NCI-H82 treated with DMSO at 0.1 percent for 48 hours (cell line): ENCODE results near the gene TRAF2.

Source experiments
- DNase-seq: peaks from one replicate; lab custom pipeline; 2025; ENCODE audit not compliant: unreplicated experiment; lab: John Stamatoyannopoulos, UW

The TRAF2 gene

DNA sequence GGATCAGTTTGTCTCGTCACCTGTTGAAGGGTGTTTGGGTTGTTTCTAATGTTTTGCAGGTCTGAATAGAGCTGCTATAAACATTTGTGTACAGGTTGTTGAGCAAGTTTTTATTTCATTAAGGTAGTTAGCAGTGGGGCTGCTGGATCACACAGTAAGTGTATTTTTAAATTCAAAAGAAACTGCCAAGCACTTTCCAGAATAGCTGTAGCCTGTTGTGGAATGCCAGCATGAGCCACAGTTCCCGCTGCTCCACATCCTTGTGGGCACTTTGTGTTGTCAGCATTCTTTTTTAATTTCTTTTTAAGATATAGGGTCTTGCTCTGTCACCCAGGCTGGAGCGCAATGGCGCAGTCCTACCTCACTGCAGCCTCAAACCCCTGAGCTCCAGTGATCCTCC lies 43.7 kb downstream of the TRAF2 start:
- no peak for DNase-seq

DNA sequence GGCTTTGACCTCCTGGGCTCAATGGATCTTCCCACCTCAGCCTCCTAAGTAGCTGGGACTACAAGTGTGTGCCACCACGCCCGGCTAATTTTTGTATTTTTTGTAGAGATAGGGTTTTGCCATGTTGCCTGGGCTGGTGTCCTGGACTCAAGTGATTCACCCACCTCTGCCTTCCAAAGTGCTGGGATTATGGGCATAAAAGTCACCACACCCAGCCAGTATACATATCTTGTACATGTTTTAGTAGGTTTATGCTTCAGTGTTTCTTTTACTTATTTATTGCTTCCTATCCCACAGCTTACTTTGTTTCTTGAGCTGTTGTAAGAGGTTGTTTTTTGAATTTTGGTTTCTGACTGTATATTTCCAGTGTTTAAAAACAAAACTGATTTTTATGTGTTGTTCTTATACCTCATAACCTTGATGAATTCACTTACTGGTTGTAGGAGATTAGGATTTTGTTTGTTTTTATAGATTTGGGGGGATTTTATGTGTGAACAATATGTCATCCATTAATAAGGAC lies 45.4 kb downstream of the TRAF2 start:
- no peak for DNase-seq

DNA sequence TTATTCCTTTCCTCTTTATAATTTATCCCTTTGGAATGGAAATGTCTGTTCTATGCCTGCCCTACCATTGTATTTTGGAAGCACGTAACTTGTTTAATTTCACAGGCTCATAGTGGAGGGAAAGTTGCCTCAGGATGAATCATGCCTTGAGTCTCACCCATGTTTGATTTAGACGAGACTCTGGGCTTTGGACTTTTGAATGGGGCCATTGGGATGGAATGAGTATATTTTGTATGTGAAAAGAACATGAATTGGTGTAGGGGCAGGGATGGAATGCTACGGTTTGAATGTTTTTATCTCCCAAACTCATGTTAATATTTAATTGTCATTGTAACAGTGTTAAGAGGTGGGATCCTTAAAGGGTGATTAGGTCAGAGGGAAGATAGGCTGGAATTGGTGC lies 48.0 kb downstream of the TRAF2 start:
- DNase-seq, result no peak

DNA sequence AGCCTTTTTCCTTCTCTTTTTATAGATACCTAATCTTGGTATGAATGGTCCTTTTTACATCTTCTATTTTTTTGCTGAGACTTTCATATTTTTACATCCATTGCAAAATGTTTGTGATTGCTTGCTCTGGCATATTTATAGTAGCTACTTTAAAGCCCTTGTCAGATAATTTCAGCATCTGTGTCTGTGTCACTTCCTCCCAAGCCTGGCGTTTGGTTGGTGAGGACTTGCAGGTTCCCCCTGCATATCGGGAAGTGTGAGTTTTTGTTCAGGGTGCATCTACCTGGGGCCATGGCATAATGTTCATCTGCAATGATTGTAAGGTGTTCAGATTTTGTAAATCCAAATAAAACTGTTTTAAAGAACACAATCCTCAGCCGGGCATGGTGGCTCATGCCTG lies 49.3 kb downstream of the TRAF2 start:
- DNase-seq, result no peak

DNA sequence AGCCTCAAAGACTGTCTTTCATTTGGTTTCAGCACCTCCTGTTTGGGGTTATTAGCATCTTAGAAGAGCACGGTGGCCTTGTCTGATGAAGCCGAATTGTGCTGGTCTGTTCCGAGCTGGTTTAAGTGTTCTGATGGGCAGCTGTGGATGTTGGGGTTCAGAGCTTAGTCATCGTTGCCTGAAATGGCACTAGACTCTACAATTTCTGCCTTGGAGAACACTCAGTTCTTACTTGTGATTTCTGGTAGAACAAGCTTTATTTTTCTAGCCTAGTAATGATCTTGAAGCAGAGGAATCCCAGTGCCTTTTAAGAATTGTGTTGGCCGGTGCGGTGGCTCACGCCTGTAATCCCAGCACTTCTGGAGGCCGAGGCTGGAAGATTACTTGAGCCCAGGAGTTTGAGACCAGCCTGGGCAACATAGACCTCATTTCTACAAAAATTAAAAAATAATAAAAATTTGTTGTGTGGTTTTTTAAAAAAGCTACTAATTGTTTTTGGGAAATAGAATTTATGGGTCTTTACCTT lies 50.4 kb downstream of the TRAF2 start:
- no peak for DNase-seq

DNA sequence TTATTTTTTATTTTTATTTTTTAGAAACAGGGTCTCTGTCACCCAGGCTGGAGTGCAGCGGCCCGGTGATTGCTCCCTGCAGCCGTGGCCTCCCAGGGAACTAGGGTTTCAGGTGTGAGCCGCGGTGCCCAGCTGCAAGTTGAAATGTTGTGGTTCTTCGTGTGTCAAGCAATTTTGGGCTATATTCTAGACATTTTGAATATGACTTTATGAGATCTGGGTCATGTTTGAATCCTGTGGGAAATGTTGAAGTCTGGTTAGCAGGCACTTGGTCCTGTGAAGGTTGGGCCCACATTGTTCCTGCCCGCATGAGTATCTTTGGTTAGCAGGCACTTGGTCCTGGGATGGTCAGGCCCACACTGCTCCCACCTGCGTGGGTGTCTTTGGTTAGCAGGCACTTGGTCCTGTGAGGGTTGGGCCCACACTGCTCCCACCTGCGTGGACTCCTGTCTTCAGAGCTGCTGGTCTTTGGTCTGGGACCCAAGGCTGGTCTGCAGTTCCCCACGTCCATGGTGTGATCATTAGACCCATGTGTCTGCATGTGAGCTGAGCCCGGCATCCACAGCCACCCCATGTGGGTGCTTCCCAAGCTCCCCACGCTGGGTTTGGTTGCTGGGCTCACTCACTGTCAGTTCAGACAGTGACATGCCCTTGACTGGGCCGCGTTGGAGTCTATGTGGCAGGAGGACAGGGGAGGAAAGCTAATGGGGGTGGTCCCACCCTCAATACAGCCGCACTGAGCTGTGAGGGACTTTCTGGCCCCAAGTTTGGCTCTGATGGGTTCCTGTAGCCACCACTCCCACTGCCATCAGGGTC lies 51.1 kb downstream of the TRAF2 start:
- DNase-seq, result no peak

DNA sequence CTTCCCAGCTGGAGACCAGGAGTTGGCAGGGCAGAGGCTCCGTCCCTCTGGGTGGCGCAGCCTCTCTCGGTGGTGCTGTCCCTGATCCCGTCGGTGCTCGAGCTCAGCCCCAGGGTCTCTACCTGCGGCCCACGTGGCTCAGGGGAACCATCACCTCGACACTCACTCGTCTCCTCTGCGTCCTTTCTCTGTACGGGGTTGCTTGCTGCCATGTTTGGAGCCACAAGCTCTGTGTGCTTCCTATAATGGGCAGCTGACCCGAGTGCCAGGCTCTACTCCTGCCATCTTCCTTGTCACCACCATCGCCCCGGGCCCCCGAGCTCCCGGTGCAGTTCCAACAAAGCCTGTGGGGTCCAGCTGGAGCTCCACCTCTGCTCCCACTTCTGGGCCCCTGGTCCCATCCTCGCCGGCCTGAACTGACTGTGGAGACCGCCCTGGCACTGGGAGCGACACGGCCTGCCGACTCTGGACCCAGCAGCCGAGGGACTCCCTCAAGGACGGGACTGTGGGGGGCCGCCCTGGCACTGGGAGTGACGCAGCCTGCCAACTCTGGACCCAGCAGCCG lies 53.2 kb downstream of the TRAF2 start:
- DNase-seq, result no peak

DNA sequence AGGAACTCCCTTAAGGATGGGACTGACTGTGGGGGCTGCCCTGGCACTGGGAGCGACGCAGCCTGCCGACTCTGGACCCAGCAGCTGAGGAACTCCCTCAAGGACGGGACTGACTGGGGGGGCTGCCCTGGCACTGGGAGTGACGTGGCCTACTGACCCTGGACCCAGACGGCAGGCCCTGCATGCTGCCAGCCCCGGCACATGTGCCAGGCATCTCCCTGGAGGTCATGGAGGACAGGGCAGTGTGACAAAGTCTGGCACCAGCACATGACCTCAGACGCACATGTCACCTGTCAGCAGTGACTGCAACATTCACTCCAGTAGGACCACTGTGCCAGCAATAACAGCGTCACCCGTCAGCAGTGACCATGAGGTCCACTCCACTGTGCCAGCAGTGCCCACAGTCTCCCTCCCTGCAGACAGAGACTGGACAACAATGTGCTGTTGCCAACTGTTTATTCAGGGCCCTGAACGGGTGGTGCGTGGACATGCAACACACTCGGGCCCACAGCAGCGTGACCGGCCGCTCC lies 53.7 kb downstream of the TRAF2 start:
- DNase-seq, result no peak

DNA sequence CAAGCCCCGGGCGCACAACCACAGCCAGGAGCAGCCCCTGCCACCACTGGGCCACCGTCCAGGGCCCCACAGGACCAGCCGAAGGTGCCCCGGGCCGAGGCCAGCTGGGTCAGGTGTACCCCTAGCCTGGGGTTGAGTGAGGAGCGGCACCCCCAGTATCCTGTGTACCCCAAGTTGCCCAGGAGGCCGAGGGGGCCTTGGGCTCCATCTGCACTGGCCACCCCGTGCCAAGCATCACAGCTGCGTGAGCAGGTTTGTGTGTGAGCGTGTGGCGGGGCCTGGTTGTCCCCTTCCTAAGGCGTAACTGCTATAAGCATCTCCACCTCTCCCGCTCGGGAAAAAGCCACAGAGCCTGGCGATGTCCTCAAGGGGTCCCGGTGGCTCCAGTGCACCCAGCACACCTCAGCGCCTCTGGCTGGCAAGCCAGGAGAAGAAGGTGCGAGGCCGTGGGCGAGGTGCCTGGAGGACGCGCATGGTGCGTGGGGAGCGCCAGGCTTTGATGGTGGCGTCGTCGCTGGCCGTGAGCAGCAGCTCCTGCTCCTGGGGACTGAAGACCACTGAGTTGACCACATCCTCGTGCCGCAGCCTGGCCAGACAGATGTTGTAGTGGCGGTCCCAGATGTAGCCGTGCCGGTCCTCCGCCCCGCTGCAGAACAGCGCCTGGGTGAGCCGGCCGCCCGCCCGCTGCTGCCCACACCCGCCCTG lies 54.4 kb downstream of the TRAF2 start:
- DNase-seq, result no peak

DNA sequence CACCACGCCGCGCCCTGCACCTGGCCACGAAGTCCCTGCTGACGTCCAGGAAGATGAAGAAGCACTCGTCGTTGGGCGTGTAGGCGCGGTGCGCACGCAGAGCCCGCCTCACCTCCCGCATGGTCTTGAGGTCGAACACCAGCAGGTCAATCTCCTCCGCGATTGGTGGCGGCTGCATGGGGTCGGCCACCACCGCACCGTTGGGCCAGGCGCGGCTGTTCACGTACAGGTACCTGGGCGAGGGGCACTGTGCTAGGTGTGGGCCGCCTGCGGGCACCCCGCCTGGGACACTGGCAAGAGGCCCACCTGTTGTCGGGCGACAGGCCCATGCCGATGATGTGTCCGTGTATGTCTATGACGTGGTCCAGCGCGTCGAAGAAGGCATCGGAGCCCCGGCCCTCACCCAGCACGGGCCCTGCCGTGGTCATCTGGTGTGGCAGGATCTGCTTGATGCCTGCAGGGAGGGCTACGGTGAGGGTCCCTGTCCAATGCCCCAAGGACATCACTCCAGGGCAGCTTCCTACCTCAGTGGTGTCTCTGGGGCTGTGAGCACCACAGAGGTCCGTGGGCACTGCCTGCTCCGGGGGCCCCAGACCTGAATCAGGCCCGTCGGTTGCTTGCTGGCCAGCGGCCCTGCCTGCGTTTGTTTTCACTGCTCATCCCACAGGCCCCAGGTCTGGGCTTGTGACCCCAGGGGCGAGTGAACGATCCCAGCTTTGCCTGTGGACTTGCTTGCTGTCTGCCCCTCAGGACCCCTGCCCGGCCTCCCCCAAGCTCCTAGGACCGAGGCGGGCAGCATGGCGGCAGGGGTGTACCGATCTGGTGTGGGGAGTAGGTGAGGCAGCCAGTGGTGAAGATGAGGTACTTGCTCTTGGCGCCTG lies 55.2 kb downstream of the TRAF2 start:
- DNase-seq, result no peak

DNA sequence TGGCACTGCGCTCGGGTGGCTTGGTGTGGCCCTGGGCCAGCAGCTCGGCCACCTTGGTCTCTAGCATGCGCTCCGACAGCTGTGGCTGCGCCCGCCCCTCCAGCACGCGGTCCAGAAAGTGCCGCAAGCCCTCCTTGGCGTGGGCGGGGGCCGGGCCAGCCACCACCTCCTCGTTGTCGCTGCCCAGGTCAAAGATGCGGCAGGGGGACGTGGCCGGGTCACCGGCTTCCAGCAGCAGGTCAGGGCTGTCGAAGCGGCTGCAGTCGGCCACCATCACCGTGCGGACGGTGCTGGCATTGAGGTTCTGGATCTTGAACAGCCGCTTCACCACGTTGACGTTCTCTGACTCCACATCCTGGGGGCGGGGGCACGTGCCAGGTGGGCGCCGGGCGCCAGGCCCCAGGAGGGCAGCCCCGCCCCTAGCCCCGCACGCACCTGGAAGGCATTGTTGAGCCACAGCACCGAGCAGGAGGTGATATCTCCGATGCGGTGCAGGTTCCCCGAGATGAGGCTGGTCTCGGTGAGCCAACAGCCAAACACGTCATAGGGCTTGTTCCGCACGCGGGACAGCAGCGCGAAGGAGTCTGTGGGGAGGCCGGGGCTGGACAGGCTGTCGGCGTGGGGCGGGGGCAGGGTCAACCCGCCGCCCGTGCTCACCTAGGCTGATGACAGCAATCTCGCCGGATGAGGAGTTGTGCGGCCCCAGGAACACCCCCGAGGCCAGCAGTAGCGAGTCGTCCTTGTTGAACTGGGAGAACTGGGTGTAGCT lies 56.0 kb downstream of the TRAF2 start:
- DNase-seq, result no peak

DNA sequence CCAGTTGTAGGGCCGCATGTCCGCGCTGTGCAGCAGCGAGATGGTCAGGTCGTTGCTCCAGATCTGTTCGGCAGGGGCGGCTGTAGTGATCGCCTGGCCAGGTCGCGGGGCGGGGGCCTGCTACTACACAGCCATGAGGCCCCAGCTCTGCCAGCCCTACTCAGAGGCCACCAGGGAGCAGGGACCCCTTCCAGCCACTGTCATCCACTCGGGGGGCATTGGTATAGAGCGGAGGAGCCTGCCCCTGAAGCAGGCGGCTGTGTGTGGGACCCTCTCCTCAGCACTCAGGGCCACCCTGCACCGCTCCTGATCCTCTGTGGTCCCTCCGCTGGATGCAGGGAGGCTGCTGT lies 56.5 kb downstream of the TRAF2 start:
- DNase-seq, result no peak

DNA sequence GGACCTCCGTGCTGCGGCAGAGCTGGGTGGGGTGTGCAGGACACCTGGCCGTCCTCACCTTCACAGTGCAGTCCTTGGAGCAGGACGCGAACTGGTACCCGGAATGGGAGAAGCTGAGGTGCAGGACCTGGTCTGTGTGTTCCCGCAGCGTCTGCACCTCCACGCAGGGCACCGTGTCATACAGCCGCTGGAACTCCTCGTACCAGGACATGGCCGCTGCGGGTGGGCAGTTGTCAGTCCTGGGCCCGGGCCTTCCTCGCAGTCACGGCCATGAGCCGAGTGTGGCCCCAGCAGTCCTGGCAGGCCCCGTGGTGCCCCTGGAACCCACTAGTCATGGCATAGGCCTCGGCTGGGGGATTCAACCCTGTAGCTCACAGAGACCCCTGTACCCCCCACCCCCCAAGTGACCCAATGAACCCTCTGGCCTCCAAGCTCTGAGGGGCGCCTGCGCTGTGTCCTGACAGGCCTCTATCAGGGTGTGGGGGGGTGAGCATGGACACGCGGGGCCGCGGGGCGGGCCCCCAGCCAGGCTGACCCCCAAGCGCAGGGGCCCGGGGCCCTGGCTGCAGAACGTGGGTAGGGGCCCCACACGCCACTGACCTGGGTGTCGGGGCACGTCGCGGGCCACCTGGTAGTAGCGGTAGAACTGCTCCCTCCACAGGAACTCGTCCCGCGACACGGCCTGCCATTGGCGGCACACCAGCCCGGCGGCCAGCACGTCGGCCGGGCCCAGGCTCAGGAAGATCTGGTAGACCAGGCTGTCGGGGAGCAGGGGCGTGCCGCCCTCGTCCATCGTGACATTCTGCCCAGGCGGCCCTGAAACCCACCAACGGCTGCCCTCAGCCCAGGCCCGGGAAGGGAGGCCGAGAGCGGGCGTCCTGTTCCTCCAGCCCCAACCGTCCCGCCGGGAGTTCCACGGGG lies 57.2 kb downstream of the TRAF2 start:
- DNase-seq, result no peak

DNA sequence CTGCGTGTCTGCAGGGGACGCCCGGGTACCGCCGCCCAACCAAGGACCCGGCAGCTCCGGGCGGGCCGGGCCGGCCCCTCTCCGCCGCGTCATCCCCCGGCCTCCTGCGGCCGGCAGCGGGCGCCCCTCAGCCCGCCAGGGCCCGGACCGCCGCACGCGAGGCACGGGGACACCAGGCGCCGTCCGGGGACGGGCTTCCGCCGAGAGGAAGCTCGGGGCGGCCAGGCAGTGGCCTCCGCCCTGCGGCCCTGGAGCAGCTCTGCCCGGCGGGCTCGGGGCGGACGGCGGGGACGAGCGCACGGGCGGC lies 57.8 kb downstream of the TRAF2 start:
- no peak for DNase-seq

DNA sequence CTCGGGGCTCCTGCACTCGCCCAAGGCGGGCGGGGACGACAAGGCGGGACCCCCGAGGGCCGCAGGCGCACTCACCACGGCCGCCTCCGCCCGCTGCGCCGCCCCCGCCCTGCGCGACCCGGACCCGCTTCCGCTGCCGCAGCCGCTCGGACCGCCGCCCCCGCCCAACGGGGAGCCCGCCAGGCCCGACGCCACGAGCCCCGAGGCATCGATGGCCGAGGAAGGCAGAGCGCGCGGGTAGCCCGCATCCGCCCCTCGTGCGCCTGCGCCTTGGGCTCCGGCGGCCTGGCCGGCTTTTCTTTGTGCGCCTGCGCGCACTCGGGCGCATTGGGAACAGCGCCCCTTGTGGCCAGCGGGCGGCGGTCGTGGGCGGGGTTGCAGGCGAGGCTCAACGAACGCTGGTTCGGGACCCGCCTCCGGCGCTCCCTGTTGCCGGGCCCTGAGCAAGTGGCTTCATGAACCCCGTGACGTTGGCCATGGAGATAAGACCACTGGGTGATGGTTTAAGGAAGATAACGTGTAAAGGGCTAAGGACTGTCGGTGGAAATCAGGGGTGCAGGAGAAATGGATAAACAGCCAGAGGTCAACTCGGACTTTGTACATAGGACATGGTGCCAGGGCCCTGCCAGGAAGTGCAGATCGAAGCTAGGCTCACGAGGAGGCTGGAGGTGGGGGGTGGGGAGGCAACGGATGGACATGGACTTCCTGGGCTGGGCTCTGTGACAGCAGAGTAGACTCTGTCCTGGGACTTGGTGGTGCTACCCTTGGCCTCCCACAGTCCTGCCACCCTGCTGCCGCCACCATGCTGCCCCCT lies 58.4 kb downstream of the TRAF2 start, which contains the start of the genes C8G and FBXW5:
TSS of gene C8G (plus strand) at position 725 of the 814 bp plus-strand sequence. CDS start at position 803, 78 bp downstream.
TSS of gene FBXW5 (minus strand) at position 220 of the 814 bp plus-strand sequence. CDS start 655 bp downstream, outside the sequence.
- DNase-seq, result peak; percentile 81

DNA sequence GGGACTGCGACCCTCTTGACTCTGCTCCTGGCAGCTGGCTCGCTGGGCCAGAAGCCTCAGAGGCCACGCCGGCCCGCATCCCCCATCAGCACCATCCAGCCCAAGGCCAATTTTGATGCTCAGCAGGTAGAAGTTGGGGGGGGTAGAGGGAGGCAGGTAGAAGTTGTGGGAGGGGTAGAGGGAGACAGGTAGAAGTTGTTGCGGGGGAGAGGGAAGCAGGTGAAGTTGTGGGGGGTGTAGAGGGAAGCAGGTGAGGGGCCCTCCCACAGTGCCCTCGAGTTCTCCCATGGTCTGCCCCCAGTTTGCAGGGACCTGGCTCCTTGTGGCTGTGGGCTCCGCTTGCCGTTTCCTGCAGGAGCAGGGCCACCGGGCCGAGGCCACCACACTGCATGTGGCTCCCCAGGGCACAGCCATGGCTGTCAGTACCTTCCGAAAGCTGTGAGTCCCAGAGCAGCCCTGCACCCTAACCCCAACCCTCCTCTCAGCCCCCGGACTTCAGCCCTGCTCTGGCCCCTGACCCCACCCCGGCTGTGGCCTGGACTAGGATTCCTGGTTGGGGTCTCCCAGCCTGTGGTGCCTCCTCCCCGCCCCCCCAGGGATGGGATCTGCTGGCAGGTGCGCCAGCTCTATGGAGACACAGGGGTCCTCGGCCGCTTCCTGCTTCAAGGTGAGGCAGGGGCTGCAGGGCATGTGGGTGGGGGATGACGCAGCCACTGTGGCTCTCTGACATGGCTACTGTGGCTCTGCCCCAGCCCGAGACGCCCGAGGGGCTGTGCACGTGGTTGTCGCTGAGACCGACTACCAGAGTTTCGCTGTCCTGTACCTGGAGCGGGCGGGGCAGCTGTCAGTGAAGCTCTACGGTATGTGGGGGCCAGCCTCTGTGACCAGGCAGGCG lies 59.3 kb downstream of the TRAF2 start:
- DNase-seq, result no peak
